Stomach smooth muscle (tissue), 2 donors: ENCODE results near the gene SNX25.
"Not testable (repeated sequence)": the region's sequence is repeated elsewhere in the genome, so short reads cannot be mapped to it uniquely, and the experiment has no call there.

ENCODE experiments used
- H3K27ac ChIP-seq: one replicate; pipeline ENCODE4 v1.7.0; 2013; ENCODE audit warnings: mild to moderate bottlenecking, low read length, inconsistent platforms
- H3K27me3 ChIP-seq, 2 donors: one replicate each; pipeline ENCODE4 v1.7.0; 2013; ENCODE audit warnings: low read length in 2 of 2; ENCODE audit not compliant: insufficient read depth in 2 of 2, control insufficient read depth in 1 of 2
- H3K36me3 ChIP-seq, 2 donors: one replicate each; pipeline ENCODE4 v1.7.0; 2013; ENCODE audit warnings: low read length in 2 of 2; ENCODE audit not compliant: control insufficient read depth in 2 of 2, insufficient read depth in 2 of 2
- H3K4me1 ChIP-seq: one replicate; pipeline ENCODE4 v1.7.0; 2013; ENCODE audit warnings: low read length; ENCODE audit not compliant: control insufficient read depth, insufficient read depth
- H3K4me3 ChIP-seq, 2 donors: one replicate each; pipeline ENCODE4 v1.7.0; 2013; ENCODE audit warnings: low read length in 2 of 2
- H3K9ac ChIP-seq, 2 donors: one replicate each; pipeline ENCODE4 v1.7.0; 2013; ENCODE audit warnings: low read length in 2 of 2, mild to moderate bottlenecking in 1 of 2
- H3K9me3 ChIP-seq, 2 donors: one replicate each; pipeline ENCODE4 v1.7.0; 2013; ENCODE audit warnings: low read length in 2 of 2; ENCODE audit not compliant: control insufficient read depth in 2 of 2
- donor health status: healthy.
- donor health status: Pancreatic carcinoma.

The SNX25 gene

DNA sequence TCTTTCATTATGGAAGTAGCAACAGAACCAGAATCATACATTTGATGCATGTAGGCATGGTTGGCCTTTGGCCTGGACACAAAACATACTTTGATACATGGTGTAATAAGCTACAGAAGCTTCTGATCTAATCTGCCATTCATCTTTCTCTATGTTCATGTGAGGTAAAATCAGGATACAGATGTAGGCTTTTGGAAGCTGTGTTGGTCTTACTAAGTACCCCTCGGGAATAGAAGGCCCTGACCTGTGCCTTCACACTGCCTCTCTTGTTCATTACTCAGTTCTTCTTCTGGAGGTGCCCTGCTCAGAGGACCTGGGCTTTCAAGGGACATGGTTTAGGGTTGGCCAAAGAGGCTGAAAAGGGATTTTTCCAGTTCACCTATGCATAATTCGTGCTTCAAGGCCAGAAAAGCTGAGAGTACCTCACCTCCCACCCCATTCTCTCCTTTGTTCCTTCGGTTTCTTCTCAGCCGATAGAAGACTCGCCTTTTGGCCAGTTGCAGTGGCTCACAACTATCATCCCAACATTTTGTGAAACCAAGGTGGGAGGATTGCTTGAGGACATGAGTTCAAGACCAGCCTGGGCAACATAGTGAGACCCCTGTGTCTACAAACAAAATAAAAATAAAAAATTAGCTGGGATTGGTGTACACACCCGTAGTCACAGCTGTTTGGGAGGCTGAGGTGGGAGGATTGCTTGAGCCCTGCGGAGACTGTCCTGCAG lies 25.9 kb downstream of the SNX25 start:
- Histone ChIP-seq H3K4me1 (no peaks in the 10 kb centered on the region), H3K9me3 (no peaks in the 10 kb centered on the region), H3K4me3 (no peak overlapping the region), H3K27me3 (no peaks in the 10 kb centered on the region), H3K36me3 (no peaks in the 10 kb centered on the region), H3K27ac (no peak overlapping the region), H3K9ac (no peak overlapping the region)

DNA sequence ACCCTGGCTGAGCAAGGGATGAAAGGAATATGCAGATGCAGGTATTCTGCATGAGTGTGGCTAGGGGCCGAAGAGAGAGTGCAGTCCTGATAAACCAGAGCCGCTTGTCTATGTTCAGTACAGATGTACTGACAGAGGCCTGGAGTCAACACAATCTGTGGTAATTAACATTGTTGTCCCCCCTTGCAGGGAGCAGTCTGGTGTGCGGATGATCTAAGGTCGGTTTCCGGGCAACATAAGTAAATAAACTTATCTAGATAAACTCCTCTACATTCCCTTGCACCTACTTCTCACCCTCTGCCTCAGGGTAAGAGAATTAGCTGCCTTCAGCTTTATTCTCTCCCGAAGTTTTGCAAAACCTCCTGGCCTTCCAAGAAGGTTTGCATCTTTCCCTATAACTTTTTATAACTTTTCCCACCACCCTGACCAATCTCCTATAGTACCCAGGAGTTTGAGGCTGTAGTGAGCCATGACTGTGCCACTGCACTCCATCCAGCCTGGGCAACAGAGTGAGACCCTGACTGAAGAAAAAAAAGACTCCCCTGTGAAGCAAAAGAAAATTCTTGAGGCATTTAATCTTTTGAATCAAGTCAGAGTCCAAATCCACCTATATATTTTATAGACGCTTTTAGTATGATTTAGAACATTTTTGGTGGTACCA lies 26.6 kb downstream of the SNX25 start:
- Histone ChIP-seq H3K36me3 (no peaks in the 10 kb centered on the region), H3K4me1 (no peaks in the 10 kb centered on the region), H3K27me3 (no peaks in the 10 kb centered on the region), H3K9me3 (no peaks in the 10 kb centered on the region), H3K4me3 (peak overlapping the region in 1 of 2 donors; percentile 0), H3K9ac (no peak overlapping the region), H3K27ac (no peak overlapping the region)

DNA sequence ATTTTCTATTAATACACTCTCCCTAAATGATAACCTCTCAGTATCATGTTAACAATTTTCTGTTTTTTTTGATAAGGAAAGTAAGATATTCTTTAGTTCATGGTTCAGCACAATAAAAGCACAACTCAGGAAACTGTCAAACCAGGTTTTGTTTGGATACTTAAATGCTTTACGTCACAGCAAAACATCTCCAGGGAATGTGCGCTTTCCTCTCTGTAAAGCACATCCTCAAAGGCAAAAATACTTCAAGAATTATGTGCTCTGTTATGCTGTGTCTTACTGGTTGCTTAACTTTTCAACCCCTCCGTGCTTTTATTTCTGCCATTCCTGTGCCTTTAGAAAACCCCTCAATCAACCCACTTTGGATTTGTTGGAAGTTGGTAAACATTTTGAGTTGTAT lies 27.8 kb downstream of the SNX25 start:
- no peaks in the 10 kb centered on the region for H3K36me3 ChIP-seq
- no peak overlapping the region for H3K9ac ChIP-seq
- H3K9me3 ChIP-seq = no peaks in the 10 kb centered on the region
- no peak overlapping the region for H3K4me3 ChIP-seq
- no peak overlapping the region for H3K27ac ChIP-seq
- no peaks in the 10 kb centered on the region for H3K4me1 ChIP-seq
- no peaks in the 10 kb centered on the region for H3K27me3 ChIP-seq

DNA sequence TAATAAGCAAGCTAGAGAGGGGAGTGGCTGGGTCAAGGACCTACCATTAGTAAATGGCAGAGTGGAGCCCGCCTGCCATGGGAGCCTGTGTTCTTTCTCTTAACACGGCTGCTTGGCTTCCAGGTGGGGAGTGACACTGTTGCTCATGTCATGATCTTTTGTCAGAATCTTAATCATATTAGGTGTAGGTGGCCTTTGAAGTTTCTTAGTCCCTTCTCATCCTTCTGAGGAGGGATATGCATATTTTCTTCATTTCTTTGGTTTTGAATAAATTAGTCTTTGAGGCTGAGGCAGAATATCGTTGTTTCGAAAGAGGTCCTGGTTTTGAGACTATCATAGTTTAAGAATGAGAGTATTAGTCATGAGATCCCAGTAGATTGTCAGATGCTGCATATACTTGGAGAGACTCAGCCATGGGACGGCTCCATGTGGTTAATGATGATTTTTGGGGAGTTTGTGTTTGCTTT lies 28.9 kb downstream of the SNX25 start:
- Histone ChIP-seq H3K27ac (no peak overlapping the region), H3K9me3 (no peaks in the 10 kb centered on the region), H3K27me3 (no peaks in the 10 kb centered on the region), H3K4me1 (peaks cover 2% of the 10 kb centered on the region), H3K9ac (no peak overlapping the region), H3K4me3 (no peak overlapping the region), H3K36me3 (no peaks in the 10 kb centered on the region)

DNA sequence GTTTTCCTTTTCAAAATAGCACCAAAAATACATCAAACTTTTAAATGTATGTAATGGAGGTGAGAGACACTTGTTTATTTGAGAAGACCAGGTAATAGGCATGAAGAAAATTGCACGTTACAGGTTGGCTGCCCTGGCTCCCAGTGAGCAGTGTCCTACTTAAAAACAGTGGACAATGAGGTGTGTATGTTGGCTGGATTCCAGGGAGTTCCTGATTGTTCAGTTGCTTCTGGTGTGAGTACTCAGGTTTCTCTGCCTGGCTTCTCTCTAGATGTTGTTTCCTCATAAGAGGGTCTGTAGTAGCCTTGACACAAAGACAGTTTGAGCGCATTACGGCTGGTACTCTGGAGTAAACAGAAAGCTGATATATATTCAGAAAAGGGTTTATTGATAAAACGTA lies 29.4 kb downstream of the SNX25 start:
- peaks cover 2% of the 10 kb centered on the region for H3K4me1 ChIP-seq
- no peaks in the 10 kb centered on the region for H3K27me3 ChIP-seq

DNA sequence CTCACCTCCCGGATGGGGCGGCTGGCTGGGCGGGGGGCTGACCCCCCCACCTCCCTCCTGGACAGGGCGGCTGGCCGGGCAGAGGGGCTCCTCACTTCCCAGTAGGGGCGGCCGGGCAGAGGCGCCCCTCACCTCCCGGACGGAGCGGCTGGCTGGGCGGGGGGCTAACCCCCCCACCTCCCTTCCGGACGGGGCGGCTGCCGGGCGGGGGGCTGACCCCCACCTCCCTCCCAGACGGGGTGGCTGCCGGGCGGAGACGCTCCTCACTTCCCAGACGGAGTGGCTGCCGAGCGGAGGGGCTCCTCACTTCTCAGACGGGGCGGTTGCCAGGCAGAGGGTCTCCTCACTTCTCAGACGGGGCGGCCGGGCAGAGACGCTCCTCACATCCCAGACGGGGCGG lies 31.1 kb downstream of the SNX25 start:
- H3K27ac ChIP-seq = not testable (repeated sequence)

More for the DNA sequence above, 29.4 kb downstream of the SNX25 start:
- no peaks in the 10 kb centered on the region for H3K9me3 ChIP-seq
- H3K9ac ChIP-seq = no peak overlapping the region
- H3K4me3 ChIP-seq = no peak overlapping the region
- H3K36me3 ChIP-seq = no peaks in the 10 kb centered on the region
- H3K27ac ChIP-seq = no peak overlapping the region

DNA sequence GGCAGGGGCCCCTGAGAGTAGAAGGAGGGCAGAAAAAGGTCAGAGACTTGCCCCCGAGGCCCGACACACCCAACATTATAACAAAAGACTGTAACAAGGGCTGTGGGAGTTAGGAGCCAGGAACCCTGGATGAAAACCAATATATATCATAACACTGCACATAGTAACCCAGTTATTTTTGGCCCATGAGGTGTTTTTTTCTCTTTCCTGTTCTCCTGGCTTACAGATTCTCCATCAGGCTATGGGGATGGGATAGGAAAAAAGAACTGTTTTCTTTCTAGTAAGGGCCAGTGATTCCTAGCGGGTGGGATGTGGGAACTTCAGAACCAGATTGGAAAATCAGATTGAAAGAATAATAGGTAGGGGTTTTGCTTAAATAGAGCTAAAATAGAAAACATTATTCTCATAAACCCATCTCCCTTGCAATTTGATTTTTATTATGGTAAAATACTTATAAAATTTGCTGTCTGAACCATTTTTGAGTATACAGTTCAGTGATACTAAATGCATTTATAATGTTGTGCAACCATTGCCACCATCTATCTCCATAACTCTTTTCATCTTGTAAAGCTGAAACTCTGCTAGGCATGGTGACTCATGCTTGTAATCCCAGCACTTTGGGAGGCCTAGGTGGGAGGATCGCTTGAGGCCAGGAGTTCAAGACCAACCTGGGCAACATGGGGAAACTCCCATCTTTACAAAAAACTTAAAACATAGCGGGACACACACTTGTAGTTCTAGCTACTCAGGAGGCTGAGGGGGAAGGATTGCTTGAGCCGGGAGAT lies 33.5 kb downstream of the SNX25 start:
- Histone ChIP-seq H3K4me1 (peaks cover 2% of the 10 kb centered on the region), H3K9ac (no peak overlapping the region), H3K27ac (no peak overlapping the region), H3K27me3 (no peaks in the 10 kb centered on the region), H3K36me3 (no peaks in the 10 kb centered on the region), H3K9me3 (no peaks in the 10 kb centered on the region), H3K4me3 (no peak overlapping the region)

More for the DNA sequence above, 31.1 kb downstream of the SNX25 start:
- not testable (repeated sequence) for H3K9me3 ChIP-seq, H3K4me1 ChIP-seq, H3K9ac ChIP-seq, H3K36me3 ChIP-seq, H3K4me3 ChIP-seq, H3K27me3 ChIP-seq

DNA sequence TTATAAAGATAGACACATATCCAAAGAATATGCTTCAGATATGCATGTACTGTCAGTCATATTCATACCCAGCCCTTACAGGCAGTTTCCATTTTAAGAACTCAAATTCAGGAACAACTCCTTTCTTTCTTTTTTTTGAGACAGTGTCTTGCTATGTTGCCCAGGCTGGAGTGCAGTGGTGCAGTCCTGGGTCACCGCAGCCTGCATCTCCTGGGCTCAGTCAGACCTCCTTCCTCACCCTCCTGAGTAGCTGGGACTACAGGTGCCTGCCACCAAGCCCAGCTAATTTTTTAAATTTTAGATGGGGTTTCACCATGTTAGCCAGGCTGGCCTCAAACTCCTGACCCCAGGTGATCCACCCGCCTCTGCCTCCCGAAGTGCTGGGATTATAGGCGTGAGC lies 34.5 kb downstream of the SNX25 start:
- Histone ChIP-seq H3K4me3 (no peak overlapping the region), H3K27ac (no peak overlapping the region), H3K4me1 (peaks cover 2% of the 10 kb centered on the region), H3K9me3 (no peaks in the 10 kb centered on the region), H3K36me3 (no peaks in the 10 kb centered on the region), H3K9ac (no peak overlapping the region), H3K27me3 (no peaks in the 10 kb centered on the region)

DNA sequence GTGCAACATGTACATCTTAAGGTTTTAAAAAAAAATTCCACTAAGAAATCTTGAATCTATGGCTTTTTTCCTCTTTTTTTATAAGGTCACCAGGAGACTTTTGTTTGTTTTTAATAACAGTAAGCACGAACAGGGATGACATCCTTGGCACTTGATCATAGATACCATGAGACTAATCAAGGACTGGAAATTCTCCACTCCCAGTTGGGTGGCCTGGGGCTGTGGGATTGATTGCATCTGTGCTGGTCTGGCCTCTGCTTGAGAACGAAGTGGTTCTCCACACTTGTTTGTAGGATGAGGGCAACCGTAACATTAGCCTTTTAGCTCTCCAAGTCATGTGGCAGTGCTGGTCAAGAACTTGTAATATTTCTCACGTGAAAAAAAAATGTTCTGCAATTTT lies 35.4 kb downstream of the SNX25 start:
- Histone ChIP-seq H3K9me3 (no peaks in the 10 kb centered on the region), H3K9ac (no peak overlapping the region), H3K27ac (no peak overlapping the region), H3K27me3 (no peaks in the 10 kb centered on the region), H3K4me3 (no peak overlapping the region), H3K36me3 (no peaks in the 10 kb centered on the region), H3K4me1 (peaks cover 2% of the 10 kb centered on the region)

DNA sequence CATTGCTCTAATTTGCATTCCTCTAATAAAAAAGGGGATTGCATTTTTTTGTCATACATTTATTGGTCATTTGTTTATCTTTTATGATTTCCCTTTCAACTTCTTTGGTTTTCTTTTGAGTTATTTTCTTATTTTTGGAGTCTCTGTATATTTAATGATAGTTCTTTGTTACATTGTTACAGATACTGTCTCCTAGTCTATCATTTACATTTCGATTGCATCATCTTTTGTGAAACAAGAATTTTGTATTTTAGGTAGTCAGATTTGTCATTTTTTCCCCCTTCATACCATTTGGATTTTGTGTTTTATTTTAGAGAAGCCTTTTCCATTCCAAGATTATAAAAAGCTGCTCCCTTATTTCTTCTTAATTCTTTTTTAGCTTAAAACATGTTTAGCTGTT lies 37.1 kb downstream of the SNX25 start:
- H3K4me1 ChIP-seq = peaks cover 2% of the 10 kb centered on the region
- no peaks in the 10 kb centered on the region for H3K27me3 ChIP-seq
- no peaks in the 10 kb centered on the region for H3K9me3 ChIP-seq
- no peak overlapping the region for H3K4me3 ChIP-seq
- H3K36me3 ChIP-seq = no peaks in the 10 kb centered on the region
- no peak overlapping the region for H3K27ac ChIP-seq
- no peak overlapping the region for H3K9ac ChIP-seq
